Measurements from ENCODE around the gene ACTN1. TPM values are rescaled to one million over a fixed set of nuclear protein-coding genes. Genes with fewer than 3 reads are reported as not detected.

Gene ACTN1
- total RNA-seq, 1 experiment from 2014 or later, result 212 TPM

DNA sequence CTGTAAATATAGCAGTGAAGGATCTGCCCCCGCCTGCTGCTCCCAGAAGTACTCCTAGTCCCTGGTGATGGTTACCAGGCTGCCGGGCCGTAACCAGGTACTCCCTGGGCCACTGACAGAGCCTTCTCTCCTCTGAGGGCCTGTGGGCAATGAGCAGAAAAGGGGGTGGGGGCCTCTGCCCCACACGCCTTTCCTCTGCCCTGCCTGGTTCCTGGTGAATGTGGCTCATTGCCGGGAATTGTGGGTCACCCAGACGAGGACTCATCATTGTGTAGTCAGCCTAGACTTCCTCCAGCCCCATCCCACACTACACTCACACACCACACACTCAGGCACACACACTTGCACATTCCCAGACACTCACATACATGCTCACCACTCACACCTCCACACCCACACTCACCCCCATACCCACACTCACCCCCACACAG lies 35.7 kb upstream of the ACTN1 start:
- intact Hi-C loops (cut with micrococcal nuclease; ENCODE audit: unreplicated experiment) (no loop called here), in situ Hi-C loops (cut with HindIII; ENCODE audit: low pct_unique_long_range_greater_than_20kb, low sequenced_read_pairs) (no loop called here)
- ChIA-PET POLR2A (no interaction called here), CTCF (no interaction called here)
- TF ChIP-seq POLR2AphosphoS5 (IDR thresholded peaks at IDR 0.05; ENCODE audit: low read depth, low read length), result no peak
- TF ChIP-seq TCF7L2 (IDR thresholded peaks at IDR 0.05; ENCODE audit: low read depth, low read length), result no peak
- no peak for TF ChIP-seq SIN3A (IDR thresholded peaks at IDR 0.05; ENCODE audit: borderline replicate concordance, insufficient read depth, low read depth, low read length)
- no peak for DNase-seq (ENCODE audit: low read depth, low spot score)
- Histone ChIP-seq H3K9me3 (ENCODE audit: control insufficient read depth, insufficient read depth, low read depth, low read length) (no peaks in the 10 kb centered on the region), H3K36me3 (ENCODE audit: control insufficient read depth, insufficient read depth, low read length) (no peaks in the 10 kb centered on the region), H3K4me3 (ENCODE audit: low read depth in 2 of 2, low read length in 2 of 2) (no peak overlapping the region), H3K27ac (ENCODE audit: low read length) (no peak overlapping the region), H3K4me1 (ENCODE audit: control insufficient read depth, insufficient read depth, low read length) (peaks cover 5% of the 10 kb centered on the region), H3K27me3 (ENCODE audit: control insufficient read depth, insufficient read depth, low read length) (no peaks in the 10 kb centered on the region)
- no peak for ATAC-seq
- no TSS peak for BruUV-seq (replicated peaks)

GRCh38 chr14:69013943-69014782 lies 35.1 kb upstream of the ACTN1 start:
- no peaks in the 10 kb centered on the region for H3K27me3 ChIP-seq (ENCODE audit: control insufficient read depth, insufficient read depth, low read length)
- H3K4me1 ChIP-seq (ENCODE audit: control insufficient read depth, insufficient read depth, low read length), result peaks cover 5% of the 10 kb centered on the region
- CTCF ChIA-PET, result no interaction called here
- DNase-seq (ENCODE audit: low read depth, low spot score) (no peak), ATAC-seq (peak; percentile 75)
- no peak overlapping the region for H3K27ac ChIP-seq (ENCODE audit: low read length)
- H3K36me3 ChIP-seq (ENCODE audit: control insufficient read depth, insufficient read depth, low read length), result no peaks in the 10 kb centered on the region
- TF ChIP-seq SIN3A (IDR thresholded peaks at IDR 0.05; ENCODE audit: borderline replicate concordance, insufficient read depth, low read depth, low read length) (no peak), CTCF (IDR thresholded peaks at IDR 0.05) (no peak), TCF7L2 (IDR thresholded peaks at IDR 0.05; ENCODE audit: low read depth, low read length) (no peak), REST (IDR thresholded peaks at IDR 0.05; ENCODE audit: insufficient read depth in 1 of 2, low read depth in 2 of 2, low read length in 1 of 2) (no peak), POLR2AphosphoS5 (IDR thresholded peaks at IDR 0.05; ENCODE audit: low read depth, low read length) (no peak)
- intact Hi-C loops (cut with micrococcal nuclease; ENCODE audit: unreplicated experiment) (no loop called here), in situ Hi-C loops (cut with HindIII; ENCODE audit: low pct_unique_long_range_greater_than_20kb, low sequenced_read_pairs) (no loop called here)
- POLR2A ChIA-PET, result interaction anchor here (0.5 kb wide), 1 partner anchor 212 kb away, joined by 8 read pairs; no protein-coding TSS in a partner anchor
- H3K4me3 ChIP-seq (ENCODE audit: low read depth in 2 of 2, low read length in 2 of 2), result no peak overlapping the region
- no TSS peak for BruUV-seq (replicated peaks)
- no peaks in the 10 kb centered on the region for H3K9me3 ChIP-seq (ENCODE audit: control insufficient read depth, insufficient read depth, low read depth, low read length)
